ENCODE data around the gene PTK6.

GRCh38 chr20:63505723-63506122 lies 31.5 kb downstream of the PTK6 start:
- TF ChIP-seq ZNF768 (CRISPR knock-in tag; IDR thresholded peaks at IDR 0.05) (no peak), CTCF (CRISPR knock-in tag; IDR thresholded peaks at IDR 0.05) (no peak)

Data from HepG2 (cell line).